ENCODE measurements around the gene CLOCK. TPM values are rescaled to one million over a fixed set of nuclear protein-coding genes. Genes with fewer than 3 reads are reported as not detected.

Gene CLOCK
- total and polyA plus RNA-seq, 2 of the 8 experiments (the other 6 are each of a cell fraction or from before 2014, with no cell fraction given), result 7.7 to 24.2 TPM

DNA sequence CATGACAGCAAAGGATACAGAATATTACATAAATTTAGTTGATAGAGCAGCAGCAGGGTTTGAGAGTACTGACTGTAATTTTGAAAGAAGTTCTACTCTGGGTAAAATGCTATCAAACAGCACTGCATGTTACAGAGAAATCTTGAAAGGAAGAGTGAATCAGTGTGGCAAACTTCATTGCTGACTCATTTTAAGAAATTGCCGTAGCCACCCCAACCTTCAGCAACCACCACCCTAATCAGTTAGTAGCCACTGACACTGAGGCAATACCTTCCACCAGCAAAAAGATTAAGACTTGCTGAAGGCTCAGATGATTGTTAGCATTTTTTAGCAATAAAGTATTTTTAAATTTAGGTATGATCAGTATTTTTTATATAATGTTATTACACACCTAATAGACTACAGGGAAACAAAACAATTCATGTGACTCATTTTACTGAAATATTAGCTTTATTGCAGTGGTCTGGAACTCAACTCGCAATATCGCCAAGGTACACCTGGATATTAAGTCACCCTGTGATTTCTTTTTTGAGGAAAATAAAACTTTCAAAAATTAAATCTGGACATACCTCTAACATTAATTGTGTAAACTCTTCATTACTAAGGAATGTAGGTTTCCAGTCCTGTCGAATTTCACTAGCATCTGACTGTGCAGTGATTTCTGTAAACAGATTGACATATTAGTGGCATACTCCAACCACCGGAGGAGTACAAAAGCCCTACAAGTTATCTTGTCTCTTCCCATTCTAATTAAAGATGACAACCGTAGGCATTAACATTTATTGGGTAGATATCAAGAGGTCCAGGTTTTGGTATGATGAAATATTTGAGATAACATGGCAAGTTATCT is 71.1 kb downstream of the CLOCK start:
- no peak overlapping the region for H2BK12ac ChIP-seq (ENCODE audit: low read depth, low read length)
- no peak overlapping the region for H3K14ac ChIP-seq (ENCODE audit: insufficient read length)
- no peaks in the 10 kb centered on the region for H3K27me3 ChIP-seq (replicated peaks in 1 of 4; ENCODE audit: control insufficient read depth in 3 of 4, extremely low read depth in 1 of 4, insufficient read depth in 3 of 4, low read length in 3 of 4)
- H2AK5ac ChIP-seq (ENCODE audit: low read depth, low read length), result no peak overlapping the region
- H3K79me2 ChIP-seq (ENCODE audit: control insufficient read depth in 1 of 2, insufficient read depth in 2 of 2, low read length in 2 of 2), result no peaks in the 10 kb centered on the region
- no peak overlapping the region for H2AFZ ChIP-seq (ENCODE audit: low read length)
- no peak overlapping the region for H2BK15ac ChIP-seq (ENCODE audit: low read length)
- H3K4me2 ChIP-seq (ENCODE audit: insufficient read depth in 1 of 2, low read depth in 2 of 2, low read length in 2 of 2), result no peak overlapping the region
- no peak overlapping the region for H3K4ac ChIP-seq (replicated peaks; ENCODE audit: insufficient read length, low read depth, low read length)
- no peak overlapping the region for H4K5ac ChIP-seq (ENCODE audit: insufficient read length, low read depth, low read length)
- no peak overlapping the region for H2BK5ac ChIP-seq (ENCODE audit: low read depth, low read length)
- TF ChIP-seq SAP30 (IDR thresholded peaks at IDR 0.05; ENCODE audit: insufficient read depth, insufficient replicate concordance, low read length) (no peak), TBP (IDR thresholded peaks at IDR 0.05; ENCODE audit: low read depth, low read length) (no peak)
- FAIRE-seq (no peak), DNase-seq (ENCODE audit: low read depth in 1 of 2, low spot score in 2 of 2) (no peak)
- ChIA-PET CTCF (ENCODE audit: partially characterized antibody) (no interaction called here), POLR2A (ENCODE audit: partially characterized antibody) (interaction anchor here (0.8 kb wide), 1 partner anchor 384 kb away, joined by 3 read pairs; no protein-coding TSS in a partner anchor)
- H3K56ac ChIP-seq (replicated peaks; ENCODE audit: insufficient read length, low read depth, low read length), result no peak overlapping the region
- H2BK120ac ChIP-seq (replicated peaks; ENCODE audit: low read depth, low read length), result no peak overlapping the region
- 89% methylated on average over 6 of the region's 6 CpGs; no CpG with 5 or more reads in 1 of the 2 experiments for WGBS, 2 experiments (ENCODE audit: extremely low coverage in 1 of 2, insufficient coverage in 1 of 2, insufficient read length in 1 of 2, insufficient replicate concordance in 2 of 2, low coverage in 1 of 2, low lambda C conversion rate in 2 of 2, missing lambda C conversion rate in 1 of 2)
- peaks cover 0 to 2% of the 10 kb centered on the region in 2 experiments; a peak in 2 of 4 replicates for H3K9me3 ChIP-seq (ENCODE audit: insufficient read depth in 2 of 2, low read depth in 1 of 2, low read length in 1 of 2)
- H3K4me1 ChIP-seq (replicated peaks in 1 of 4; ENCODE audit: control insufficient read depth in 3 of 4, insufficient read depth in 4 of 4, low read length in 3 of 4), result no peaks in the 10 kb centered on the region; a peak in 2 of 7 replicates
- no peak overlapping the region for H3K9ac ChIP-seq (replicated peaks in 1 of 4; ENCODE audit: extremely low read depth in 1 of 4, low read depth in 3 of 4, low read length in 3 of 4)
- H4K20me1 ChIP-seq (replicated peaks in 1 of 2; ENCODE audit: control insufficient read depth in 1 of 2, insufficient read depth in 2 of 2, low read length in 2 of 2), result no peaks in the 10 kb centered on the region
- H4K8ac ChIP-seq (ENCODE audit: extremely low read depth, insufficient read depth, low read length), result no peak overlapping the region
- H4K91ac ChIP-seq (replicated peaks; ENCODE audit: insufficient read length, low read length), result no peak overlapping the region
- no peak overlapping the region for H2BK20ac ChIP-seq (ENCODE audit: low read length)
- no peaks in the 10 kb centered on the region for H3K79me1 ChIP-seq (ENCODE audit: low read depth, low read length)
- H3K23me2 ChIP-seq (ENCODE audit: low read depth, low read length), result no peaks in the 10 kb centered on the region
- H3K27ac ChIP-seq (ENCODE audit: low read depth, low read length), result no peak overlapping the region
- no peak overlapping the region for H3K4me3 ChIP-seq (ENCODE audit: extremely low read depth in 1 of 4, insufficient read depth in 2 of 4, low read depth in 3 of 4, low read length in 4 of 4)
- peaks cover 5 to 30% (median 18%) of the 10 kb centered on the region in 4 experiments; a peak in 5 of 8 replicates for H3K36me3 ChIP-seq (ENCODE audit: control insufficient read depth in 2 of 4, insufficient read depth in 4 of 4, low read length in 3 of 4)
- no peak overlapping the region for H3K23ac ChIP-seq (ENCODE audit: insufficient read length)
- H3K18ac ChIP-seq (ENCODE audit: extremely low read depth, low read length), result no peak overlapping the region

Data from H1 (cell line).